PC-3 (cell line): Measurements from ENCODE around the gene IL1RAPL1. TPM values are rescaled to one million over a fixed set of nuclear protein-coding genes. Genes with fewer than 3 reads are reported as not detected.

Source experiments
- ATAC-seq: fragments of 200-7000 bp; cut with Tn5 transposase; 2 replicates; pipeline ENCODE4 v1.9.1; 2020; ENCODE audit warnings: mild to moderate bottlenecking, moderate library complexity
- BruUV-seq: library from RNA; stranded (reverse); fragments of 400-500 nt; replicated peaks from 2 replicates; lab custom pipeline; 2021; lab: Mats Ljungman, UMichigan
- CTCF ChIA-PET: fragments of 300-600 bp; sonication (Branson Sonifier 250); formaldehyde crosslinking; loops from one replicate; lab custom pipeline; 2022; ENCODE audit warnings: antibody characterized with exemption; lab: Charles Lee
- POLR2A ChIA-PET: fragments of 300-600 bp; sonication (Branson Sonifier 250); formaldehyde crosslinking; loops from one replicate; lab custom pipeline; 2022; ENCODE audit warnings: antibody characterized with exemption; ENCODE audit not compliant: unreplicated experiment; lab: Charles Lee
- DNase-seq: peaks from one replicate; pipeline ENCODE4 v3.0.0-alpha.2; 2015
- H2AFZ ChIP-seq: fragments of 300-600 bp; sonication (generic); 2 replicates; pipeline ENCODE4 v1.6.0; 2016; ENCODE audit warnings: antibody characterized with exemption, low read length
- H3F3A ChIP-seq: fragments of 300-600 bp; sonication (generic); one replicate; pipeline ENCODE4 v1.6.0; 2017; ENCODE audit warnings: antibody characterized with exemption, low read length, control low read depth, mild to moderate bottlenecking; ENCODE audit not compliant: unreplicated experiment
- H3K27ac ChIP-seq: fragments of 300-600 bp; sonication (generic); 2 replicates; pipeline ENCODE4 v1.5.1; 2016; ENCODE audit warnings: mild to moderate bottlenecking, low read length
- H3K27me3 ChIP-seq: fragments of 300-600 bp; sonication (generic); 2 replicates; pipeline ENCODE4 v1.6.1; 2016; ENCODE audit warnings: low read length, mixed read lengths
- H3K36me3 ChIP-seq: fragments of 300-600 bp; sonication (generic); 2 replicates; pipeline ENCODE4 v1.6.1; 2016; ENCODE audit warnings: low read depth, mixed run types, low read length, mixed read lengths
- H3K4me1 ChIP-seq: fragments of 300-600 bp; sonication (generic); 2 replicates; pipeline ENCODE4 v1.5.1; 2016; ENCODE audit warnings: low read length; ENCODE audit not compliant: insufficient read depth
- H3K4me2 ChIP-seq: fragments of 300-600 bp; sonication (generic); 2 replicates; pipeline ENCODE4 v1.6.0; 2016; ENCODE audit warnings: low read length
- H3K4me3 ChIP-seq: fragments of 300-600 bp; sonication (generic); 2 replicates; pipeline ENCODE4 v1.5.1; 2016; ENCODE audit warnings: mild to moderate bottlenecking, low read length, mixed read lengths
- H3K79me2 ChIP-seq: fragments of 300-600 bp; sonication (generic); 2 replicates; pipeline ENCODE4 v1.6.1; 2017; ENCODE audit warnings: low read length, mixed read lengths
- H3K9ac ChIP-seq: fragments of 300-600 bp; sonication (generic); 2 replicates; pipeline ENCODE4 v1.6.0; 2016; ENCODE audit warnings: mild to moderate bottlenecking, low read length
- H3K9me2 ChIP-seq: fragments of 300-600 bp; sonication (generic); replicated peaks from 2 replicates; pipeline ENCODE4 v1.6.1; 2016; ENCODE audit warnings: mixed run types, low read length, mixed read lengths
- H3K9me3 ChIP-seq: fragments of 300-600 bp; sonication (generic); 2 replicates; pipeline ENCODE4 v1.6.1; 2016; ENCODE audit warnings: low read length, mixed read lengths
- H4K20me1 ChIP-seq: fragments of 300-600 bp; sonication (generic); 2 replicates; pipeline ENCODE4 v1.6.1; 2016; ENCODE audit warnings: low read length, mixed read lengths
- EZH2 ChIP-seq: fragments of 300-600 bp; sonication (generic); IDR thresholded peaks from one replicate; pipeline ENCODE4 v1.6.1; 2017; ENCODE audit warnings: antibody characterized with exemption, mild to moderate bottlenecking, low read length; ENCODE audit not compliant: unreplicated experiment
- EZH2phosphoT487 ChIP-seq: fragments of 300-600 bp; sonication (generic); IDR thresholded peaks from 2 replicates; pipeline ENCODE4 v1.6.1; 2018; ENCODE audit warnings: mild to moderate bottlenecking, antibody characterized with exemption, low read length, borderline replicate concordance
- intact Hi-C: fragments of 100-400 bp; cut with micrococcal nuclease; formaldehyde crosslinking; loops from 2 replicates; pipeline ENCODE4 v1.9.0; 2023
- total RNA-seq: library from RNA; depleted of rRNA; stranded (reverse); fragments of >200 nt; gene quantifications from 2 replicates; pipeline ENCODE4 v1.2.3, GENCODE V29; 2014
- TF ChIP-seq, protein P1 (sequence below): fragments of 300-600 bp; sonication (generic); conservative IDR thresholded peaks from 2 replicates; pipeline ENCODE4 v1.5.1; 2017; ENCODE audit warnings: antibody characterized with exemption, low read depth, mild to moderate bottlenecking, low read length

Gene IL1RAPL1
- total RNA-seq, 1 experiment from 2014 or later = 0.44 TPM

DNA sequence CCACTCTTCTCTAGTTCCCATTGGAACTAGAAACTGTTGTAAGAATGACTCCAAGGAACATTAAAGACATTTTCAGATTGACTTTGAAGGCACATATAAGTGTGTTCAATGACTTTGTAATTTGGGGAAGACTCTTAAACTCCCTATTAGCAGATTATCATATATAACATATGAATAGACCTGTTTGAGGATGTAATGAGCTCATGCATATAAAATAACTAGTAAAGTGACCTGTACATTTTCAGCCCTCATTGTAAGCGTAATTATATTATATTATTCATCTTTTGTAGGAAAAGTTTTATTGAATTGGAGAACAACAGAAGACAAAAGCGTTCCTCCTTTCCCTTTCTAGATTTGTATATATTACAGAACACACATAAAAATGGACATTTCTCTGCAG is 455.1 kb downstream of the IL1RAPL1 start:
- H2AFZ ChIP-seq = no peak overlapping the region
- ATAC-seq = no peak
- intact Hi-C loops = loop anchor here (5.0 kb wide), 1 partner anchor 450 kb away; no protein-coding TSS in a partner anchor
- no peaks in the 10 kb centered on the region for H3K27me3 ChIP-seq
- H3K79me2 ChIP-seq = no peaks in the 10 kb centered on the region
- H3K4me2 ChIP-seq = no peak overlapping the region
- POLR2A ChIA-PET = interaction anchor here (0.5 kb wide), 1 partner anchor 163 kb away, joined by 3 read pairs; no protein-coding TSS in a partner anchor
- no peak overlapping the region for H3K9ac ChIP-seq
- no peaks in the 10 kb centered on the region for H4K20me1 ChIP-seq
- H3K9me3 ChIP-seq = no peaks in the 10 kb centered on the region
- no peaks in the 10 kb centered on the region for H3F3A ChIP-seq
- H3K9me2 ChIP-seq = no peaks in the 10 kb centered on the region
- no peak overlapping the region for H3K4me3 ChIP-seq
- no peaks in the 10 kb centered on the region for H3K4me1 ChIP-seq
- BruUV-seq = no TSS peak
- CTCF ChIA-PET = no interaction called here
- no peak for TF ChIP-seq EZH2phosphoT487
- TF ChIP-seq, protein P1, sequence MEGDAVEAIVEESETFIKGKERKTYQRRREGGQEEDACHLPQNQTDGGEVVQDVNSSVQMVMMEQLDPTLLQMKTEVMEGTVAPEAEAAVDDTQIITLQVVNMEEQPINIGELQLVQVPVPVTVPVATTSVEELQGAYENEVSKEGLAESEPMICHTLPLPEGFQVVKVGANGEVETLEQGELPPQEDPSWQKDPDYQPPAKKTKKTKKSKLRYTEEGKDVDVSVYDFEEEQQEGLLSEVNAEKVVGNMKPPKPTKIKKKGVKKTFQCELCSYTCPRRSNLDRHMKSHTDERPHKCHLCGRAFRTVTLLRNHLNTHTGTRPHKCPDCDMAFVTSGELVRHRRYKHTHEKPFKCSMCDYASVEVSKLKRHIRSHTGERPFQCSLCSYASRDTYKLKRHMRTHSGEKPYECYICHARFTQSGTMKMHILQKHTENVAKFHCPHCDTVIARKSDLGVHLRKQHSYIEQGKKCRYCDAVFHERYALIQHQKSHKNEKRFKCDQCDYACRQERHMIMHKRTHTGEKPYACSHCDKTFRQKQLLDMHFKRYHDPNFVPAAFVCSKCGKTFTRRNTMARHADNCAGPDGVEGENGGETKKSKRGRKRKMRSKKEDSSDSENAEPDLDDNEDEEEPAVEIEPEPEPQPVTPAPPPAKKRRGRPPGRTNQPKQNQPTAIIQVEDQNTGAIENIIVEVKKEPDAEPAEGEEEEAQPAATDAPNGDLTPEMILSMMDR = no peak
- TF ChIP-seq EZH2 = no peak
- no peak overlapping the region for H3K27ac ChIP-seq
- DNase-seq = no peak
- no peaks in the 10 kb centered on the region for H3K36me3 ChIP-seq

DNA sequence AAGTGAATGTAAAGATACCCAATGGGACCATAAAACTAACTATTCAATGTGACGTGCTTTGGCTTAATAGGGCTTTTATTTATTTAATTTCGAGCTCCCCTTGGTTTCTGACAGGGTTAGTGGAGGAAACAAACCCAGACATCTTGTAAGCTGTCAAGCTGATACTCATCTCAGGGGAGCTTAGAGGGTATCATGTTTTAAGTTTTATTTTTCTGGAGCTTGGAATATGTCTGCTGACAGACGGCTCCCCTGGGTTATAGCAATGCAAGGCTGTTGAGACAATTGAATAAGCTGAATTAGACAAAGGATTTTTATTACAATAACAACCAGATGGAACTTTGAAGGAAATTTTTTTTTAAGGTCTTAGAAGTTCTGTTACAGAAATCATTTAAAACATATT is 456.5 kb downstream of the IL1RAPL1 start:
- TF ChIP-seq EZH2 = no peak
- TF ChIP-seq, protein P1 = no peak
- TF ChIP-seq EZH2phosphoT487 = no peak
- CTCF ChIA-PET = no interaction called here
- DNase-seq (no peak), ATAC-seq (no peak)
- Histone ChIP-seq H3K4me1 (no peaks in the 10 kb centered on the region), H3K4me2 (no peak overlapping the region), H3K9ac (no peak overlapping the region), H3K9me3 (no peaks in the 10 kb centered on the region), H3K27ac (no peak overlapping the region), H3F3A (no peaks in the 10 kb centered on the region), H3K27me3 (no peaks in the 10 kb centered on the region), H3K4me3 (no peak overlapping the region), H3K9me2 (no peaks in the 10 kb centered on the region), H3K79me2 (no peaks in the 10 kb centered on the region), H2AFZ (no peak overlapping the region), H4K20me1 (no peaks in the 10 kb centered on the region), H3K36me3 (no peaks in the 10 kb centered on the region)
- intact Hi-C loops = loop anchor here (5.0 kb wide), 1 partner anchor 451 kb away; no protein-coding TSS in a partner anchor
- POLR2A ChIA-PET = no interaction called here
- BruUV-seq = no TSS peak

GRCh38 chrX:29044423-29045184 is 457.4 kb downstream of the IL1RAPL1 start:
- ATAC-seq (peak; percentile 42; the same call in 1 of the 2 replicates), DNase-seq (peak; percentile 18)
- Histone ChIP-seq H3K9me3 (no peaks in the 10 kb centered on the region), H3K9me2 (no peaks in the 10 kb centered on the region), H3K27me3 (no peaks in the 10 kb centered on the region), H3K79me2 (no peaks in the 10 kb centered on the region), H3K27ac (no peak overlapping the region), H2AFZ (peak overlapping the region; percentile 55; the same call in 1 of the 2 replicates), H3K4me3 (no peak overlapping the region), H3K4me1 (no peaks in the 10 kb centered on the region), H3F3A (no peaks in the 10 kb centered on the region), H3K36me3 (no peaks in the 10 kb centered on the region), H4K20me1 (no peaks in the 10 kb centered on the region), H3K9ac (no peak overlapping the region), H3K4me2 (no peak overlapping the region)
- intact Hi-C loops = loop anchor here (5.0 kb wide), 1 partner anchor 452 kb away; no protein-coding TSS in a partner anchor
- ChIA-PET CTCF (interaction anchor here (0.6 kb wide), 1 partner anchor 102 kb away, joined by 3 read pairs; no protein-coding TSS in a partner anchor), POLR2A (interaction anchor here (0.6 kb wide), 1 partner anchor 1175 kb away, joined by 5 read pairs; no protein-coding TSS in a partner anchor)
- BruUV-seq = no TSS peak
- TF ChIP-seq EZH2phosphoT487 (no peak), EZH2 (no peak)
- TF ChIP-seq, protein P1 = peak; percentile 47
